ENCODE results near the gene LRRC23.

Gene LRRC23

DNA sequence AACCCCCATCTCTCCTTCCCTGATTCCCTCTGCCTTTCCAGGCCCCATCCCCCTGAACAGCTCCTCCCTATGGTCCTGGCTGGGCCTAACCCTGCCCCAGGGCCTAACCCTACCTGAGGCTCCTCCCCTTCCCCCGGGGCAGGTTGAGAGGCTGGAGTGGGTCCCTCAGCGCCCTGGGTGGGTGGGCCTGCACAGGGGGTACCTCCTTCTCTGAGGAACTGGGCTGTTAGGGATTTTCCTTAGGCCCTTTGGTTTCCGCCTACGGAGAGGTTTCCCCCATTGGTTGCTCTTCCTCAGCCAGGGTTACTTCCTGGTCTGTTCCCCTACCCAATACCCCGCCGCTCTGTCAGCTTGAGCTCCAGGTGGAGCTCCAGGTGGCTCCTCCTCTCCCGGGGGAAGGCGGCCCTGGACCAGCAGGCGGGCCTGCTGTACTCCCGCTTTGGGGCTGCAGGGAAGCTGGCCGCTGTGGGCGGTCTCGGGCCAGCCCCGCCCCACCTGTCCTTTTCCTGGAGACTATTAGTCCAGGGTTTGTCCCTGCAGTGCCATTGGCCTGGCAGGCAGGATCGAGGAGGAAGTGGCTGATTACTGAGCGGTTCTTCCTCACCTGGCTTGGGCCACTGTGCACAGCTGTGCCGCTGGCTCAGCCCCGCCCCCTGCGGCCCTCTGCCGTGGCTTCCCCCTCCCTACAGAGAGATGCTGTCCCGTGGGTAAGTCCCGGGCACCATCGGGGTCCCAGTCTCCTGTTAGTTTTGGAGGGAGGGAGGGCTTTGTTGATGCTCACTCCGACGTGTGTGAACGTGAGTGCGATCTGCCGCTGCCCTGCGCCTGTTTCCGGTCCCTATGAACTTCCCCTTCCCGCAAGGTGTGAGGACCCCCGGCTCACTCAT lies 41.7 kb downstream of the LRRC23 start:
- Histone ChIP-seq H3K27ac (no peak overlapping the region), H3K4me1 (ENCODE audit: low read depth, poor library complexity, severe bottlenecking) (peaks cover 31% of the 10 kb centered on the region), H3K27me3 (ENCODE audit: insufficient read depth, low read depth) (no peaks in the 10 kb centered on the region), H3K9ac (no peak overlapping the region), H4K20me1 (ENCODE audit: insufficient read depth) (no peaks in the 10 kb centered on the region), H3K79me2 (ENCODE audit: insufficient read depth, low read depth) (no peaks in the 10 kb centered on the region), H3K4me3 (IDR thresholded peaks at IDR 0.05; ENCODE audit: insufficient read depth, low read depth, low read length) (no peak overlapping the region), H3K36me3 (ENCODE audit: insufficient read depth) (no peaks in the 10 kb centered on the region), H3K4me2 (no peak overlapping the region), H2AFZ (ENCODE audit: low read depth) (no peak overlapping the region)
- TF ChIP-seq, protein P1, sequence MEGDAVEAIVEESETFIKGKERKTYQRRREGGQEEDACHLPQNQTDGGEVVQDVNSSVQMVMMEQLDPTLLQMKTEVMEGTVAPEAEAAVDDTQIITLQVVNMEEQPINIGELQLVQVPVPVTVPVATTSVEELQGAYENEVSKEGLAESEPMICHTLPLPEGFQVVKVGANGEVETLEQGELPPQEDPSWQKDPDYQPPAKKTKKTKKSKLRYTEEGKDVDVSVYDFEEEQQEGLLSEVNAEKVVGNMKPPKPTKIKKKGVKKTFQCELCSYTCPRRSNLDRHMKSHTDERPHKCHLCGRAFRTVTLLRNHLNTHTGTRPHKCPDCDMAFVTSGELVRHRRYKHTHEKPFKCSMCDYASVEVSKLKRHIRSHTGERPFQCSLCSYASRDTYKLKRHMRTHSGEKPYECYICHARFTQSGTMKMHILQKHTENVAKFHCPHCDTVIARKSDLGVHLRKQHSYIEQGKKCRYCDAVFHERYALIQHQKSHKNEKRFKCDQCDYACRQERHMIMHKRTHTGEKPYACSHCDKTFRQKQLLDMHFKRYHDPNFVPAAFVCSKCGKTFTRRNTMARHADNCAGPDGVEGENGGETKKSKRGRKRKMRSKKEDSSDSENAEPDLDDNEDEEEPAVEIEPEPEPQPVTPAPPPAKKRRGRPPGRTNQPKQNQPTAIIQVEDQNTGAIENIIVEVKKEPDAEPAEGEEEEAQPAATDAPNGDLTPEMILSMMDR (conservative IDR thresholded peaks at IDR 0.05; ENCODE audit: low read depth, low read length) = no peak

DNA sequence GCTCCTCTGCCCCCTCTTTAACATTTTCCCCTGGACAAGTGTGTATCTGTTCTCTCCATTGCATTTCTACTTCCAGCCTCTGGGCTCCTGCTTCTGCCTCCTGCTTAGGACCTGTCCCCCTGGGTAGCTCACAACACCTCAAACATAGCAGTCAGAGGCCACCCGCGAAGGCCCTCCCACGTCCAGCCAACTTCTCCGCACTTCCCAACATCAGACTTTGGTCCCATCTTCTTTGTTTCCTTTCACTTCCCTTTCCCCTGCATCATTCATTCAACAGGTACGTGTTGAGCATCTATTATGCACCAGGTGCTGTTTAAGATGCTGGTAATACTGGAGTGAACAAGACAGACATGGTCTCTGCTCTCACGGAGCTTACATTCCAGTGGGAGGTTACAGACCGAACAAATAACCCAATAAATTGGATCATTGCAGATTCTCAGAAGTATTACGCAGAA lies 42.3 kb downstream of the LRRC23 start:
- peaks cover 31% of the 10 kb centered on the region for H3K4me1 ChIP-seq (ENCODE audit: low read depth, poor library complexity, severe bottlenecking)
- H4K20me1 ChIP-seq (ENCODE audit: insufficient read depth) = no peaks in the 10 kb centered on the region
- no peaks in the 10 kb centered on the region for H3K79me2 ChIP-seq (ENCODE audit: insufficient read depth, low read depth)
- H3K9ac ChIP-seq = no peak overlapping the region
- TF ChIP-seq, protein P1 (conservative IDR thresholded peaks at IDR 0.05; ENCODE audit: low read depth, low read length) = no peak
- H3K27ac ChIP-seq = no peak overlapping the region
- H2AFZ ChIP-seq (ENCODE audit: low read depth) = no peak overlapping the region
- no peaks in the 10 kb centered on the region for H3K27me3 ChIP-seq (ENCODE audit: insufficient read depth, low read depth)
- H3K4me3 ChIP-seq (IDR thresholded peaks at IDR 0.05; ENCODE audit: insufficient read depth, low read depth, low read length) = no peak overlapping the region
- H3K4me2 ChIP-seq = no peak overlapping the region
- H3K36me3 ChIP-seq (ENCODE audit: insufficient read depth) = no peaks in the 10 kb centered on the region

DNA sequence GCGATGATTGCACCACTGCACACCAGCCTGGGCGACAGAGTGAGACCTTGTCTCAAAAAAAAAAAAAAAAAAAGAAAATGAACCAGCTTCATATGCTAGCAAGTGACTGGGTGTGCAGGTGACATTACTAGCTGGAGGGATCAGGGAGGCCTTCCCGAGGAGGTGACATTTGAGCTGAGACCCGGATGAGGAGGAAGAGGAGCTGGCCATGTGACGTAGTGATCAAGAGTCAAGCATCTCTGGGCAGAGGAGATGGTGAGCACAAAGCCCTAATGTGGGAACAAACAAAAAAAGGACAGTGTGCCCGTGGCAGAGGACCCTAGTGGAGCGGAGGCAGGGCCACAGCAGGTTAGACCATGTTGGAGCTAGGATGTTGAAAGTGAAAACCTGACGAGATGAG lies 43.0 kb downstream of the LRRC23 start:
- TF ChIP-seq, protein P1 (conservative IDR thresholded peaks at IDR 0.05; ENCODE audit: low read depth, low read length) = no peak
- H3K4me2 ChIP-seq = no peak overlapping the region
- H3K4me1 ChIP-seq (ENCODE audit: low read depth, poor library complexity, severe bottlenecking) = peaks cover 30% of the 10 kb centered on the region
- no peaks in the 10 kb centered on the region for H3K79me2 ChIP-seq (ENCODE audit: insufficient read depth, low read depth)
- no peak overlapping the region for H3K27ac ChIP-seq
- no peak overlapping the region for H3K9ac ChIP-seq
- no peaks in the 10 kb centered on the region for H3K27me3 ChIP-seq (ENCODE audit: insufficient read depth, low read depth)
- H3K36me3 ChIP-seq (ENCODE audit: insufficient read depth) = no peaks in the 10 kb centered on the region
- no peak overlapping the region for H2AFZ ChIP-seq (ENCODE audit: low read depth)
- H3K4me3 ChIP-seq (IDR thresholded peaks at IDR 0.05; ENCODE audit: insufficient read depth, low read depth, low read length) = no peak overlapping the region
- no peaks in the 10 kb centered on the region for H4K20me1 ChIP-seq (ENCODE audit: insufficient read depth)

DNA sequence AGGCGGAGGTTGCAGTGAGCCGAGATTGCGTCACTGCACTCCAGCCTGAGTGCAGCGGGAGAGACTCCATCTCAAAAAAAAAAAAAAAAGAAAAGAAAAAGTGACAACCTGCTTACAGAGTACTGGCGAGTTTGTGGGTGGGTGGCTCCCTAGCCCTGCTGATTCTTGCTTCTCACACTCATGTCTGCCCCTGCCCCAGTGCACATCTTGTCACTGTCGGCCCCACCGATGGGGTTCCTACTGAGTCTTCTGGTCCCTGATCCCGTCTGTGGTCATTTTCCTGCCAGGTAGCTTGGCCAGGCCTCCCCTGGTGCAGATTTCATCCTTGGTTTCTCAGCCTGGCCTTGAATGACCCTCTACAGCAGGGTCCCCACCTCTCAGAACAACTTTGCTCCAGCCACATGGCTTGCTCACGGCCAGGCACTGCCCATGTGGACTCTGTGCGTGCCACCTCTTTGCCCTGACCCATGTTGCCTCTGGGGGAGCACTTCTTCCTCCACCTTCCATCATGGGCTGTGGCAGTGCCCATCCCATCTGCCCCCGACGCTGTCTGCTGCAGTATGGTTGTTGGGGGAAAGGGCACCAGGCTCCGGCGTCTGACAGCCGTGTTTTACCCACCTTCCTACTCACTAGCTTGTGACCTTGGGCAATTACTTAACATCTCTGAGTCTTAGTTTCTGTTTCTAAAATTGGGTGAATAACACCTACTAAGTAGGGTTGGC lies 44.4 kb downstream of the LRRC23 start:
- no peaks in the 10 kb centered on the region for H4K20me1 ChIP-seq (ENCODE audit: insufficient read depth)
- peak overlapping the region; percentile 82 for H2AFZ ChIP-seq (ENCODE audit: low read depth)
- H3K4me2 ChIP-seq = peak overlapping the region; percentile 40
- no peaks in the 10 kb centered on the region for H3K79me2 ChIP-seq (ENCODE audit: insufficient read depth, low read depth)
- H3K36me3 ChIP-seq (ENCODE audit: insufficient read depth) = no peaks in the 10 kb centered on the region
- no peak overlapping the region for H3K4me3 ChIP-seq (IDR thresholded peaks at IDR 0.05; ENCODE audit: insufficient read depth, low read depth, low read length)
- TF ChIP-seq, protein P1 (conservative IDR thresholded peaks at IDR 0.05; ENCODE audit: low read depth, low read length) = 0 out of 2 replicates have a peak, but pooled peaks have one; percentile 21
- peak overlapping the region; percentile 75 for H3K27ac ChIP-seq
- H3K9ac ChIP-seq = peak overlapping the region; percentile 13; the same call in 1 of the 2 replicates
- no peaks in the 10 kb centered on the region for H3K27me3 ChIP-seq (ENCODE audit: insufficient read depth, low read depth)
- H3K4me1 ChIP-seq (ENCODE audit: low read depth, poor library complexity, severe bottlenecking) = peaks cover 38% of the 10 kb centered on the region
